HG03432 (cell line): Measurements from ENCODE around the gene CHRM1.
"Not testable (repeated sequence)": the region's sequence is repeated elsewhere in the genome, so short reads cannot be mapped to it uniquely, and the experiment has no call there.

Experiments
- ATAC-seq: cut with Tn5 transposase; IDR thresholded peaks from one replicate; pipeline ENCODE4 v1.9.1; 2021; ENCODE audit warnings: mild to moderate bottlenecking, moderate library complexity; ENCODE audit not compliant: unreplicated experiment

The CHRM1 gene

DNA sequence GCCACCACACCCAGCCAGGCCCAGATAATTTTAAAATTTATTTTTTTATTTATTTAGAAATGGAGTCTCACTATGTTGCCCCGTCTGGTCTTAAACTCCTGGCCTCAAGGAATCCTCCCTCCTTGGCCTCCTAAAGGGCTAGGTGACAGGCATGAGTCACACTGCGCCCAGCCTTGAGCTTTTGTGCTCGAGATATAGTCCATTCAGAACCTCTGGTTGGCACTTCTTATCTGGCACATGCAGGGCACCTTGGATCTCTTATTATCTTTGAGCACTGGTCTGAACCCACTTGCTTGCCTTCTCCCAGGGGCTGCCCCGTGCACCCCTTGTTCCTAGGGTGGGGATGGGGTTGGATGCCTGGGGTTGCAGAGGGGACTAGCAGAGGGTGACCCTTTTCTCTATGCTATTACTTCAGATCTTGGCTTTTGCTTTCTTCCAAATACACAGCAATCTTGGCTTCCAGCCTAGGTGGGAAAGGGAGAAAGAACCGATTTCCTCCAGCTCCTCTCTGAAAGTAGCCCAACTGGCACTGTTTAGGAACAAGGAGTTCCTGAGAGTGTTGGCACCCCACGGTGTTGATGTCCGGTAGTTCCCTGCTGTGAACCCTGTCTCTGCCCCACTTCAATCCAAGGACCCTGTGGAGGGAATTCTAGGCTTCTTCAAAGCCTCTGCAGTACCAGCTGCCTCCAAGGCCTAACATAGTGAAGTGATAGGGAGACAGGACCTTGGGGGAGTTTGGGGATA, 41.8 kb downstream of the CHRM1 start:
- no peak for ATAC-seq

DNA sequence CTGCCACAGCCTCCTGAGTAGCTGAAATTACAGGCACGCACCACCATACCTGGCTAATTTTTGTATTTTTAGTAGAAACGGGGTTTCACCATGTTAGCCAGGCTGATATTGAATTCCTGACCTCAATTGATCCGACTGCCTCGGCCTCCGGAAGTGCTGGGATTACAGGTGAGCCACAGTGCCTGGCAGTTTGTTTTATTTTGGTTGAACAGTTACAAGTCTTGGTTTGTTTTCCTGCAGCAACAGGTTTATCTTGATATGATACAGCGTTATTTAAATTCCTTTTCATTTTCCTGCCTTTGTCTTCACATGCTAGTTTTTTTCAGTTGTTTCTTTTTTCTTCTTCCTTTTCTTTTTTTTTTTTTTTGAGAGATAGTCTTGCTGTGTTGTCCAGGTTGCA, 44.5 kb downstream of the CHRM1 start:
- no peak for ATAC-seq

DNA sequence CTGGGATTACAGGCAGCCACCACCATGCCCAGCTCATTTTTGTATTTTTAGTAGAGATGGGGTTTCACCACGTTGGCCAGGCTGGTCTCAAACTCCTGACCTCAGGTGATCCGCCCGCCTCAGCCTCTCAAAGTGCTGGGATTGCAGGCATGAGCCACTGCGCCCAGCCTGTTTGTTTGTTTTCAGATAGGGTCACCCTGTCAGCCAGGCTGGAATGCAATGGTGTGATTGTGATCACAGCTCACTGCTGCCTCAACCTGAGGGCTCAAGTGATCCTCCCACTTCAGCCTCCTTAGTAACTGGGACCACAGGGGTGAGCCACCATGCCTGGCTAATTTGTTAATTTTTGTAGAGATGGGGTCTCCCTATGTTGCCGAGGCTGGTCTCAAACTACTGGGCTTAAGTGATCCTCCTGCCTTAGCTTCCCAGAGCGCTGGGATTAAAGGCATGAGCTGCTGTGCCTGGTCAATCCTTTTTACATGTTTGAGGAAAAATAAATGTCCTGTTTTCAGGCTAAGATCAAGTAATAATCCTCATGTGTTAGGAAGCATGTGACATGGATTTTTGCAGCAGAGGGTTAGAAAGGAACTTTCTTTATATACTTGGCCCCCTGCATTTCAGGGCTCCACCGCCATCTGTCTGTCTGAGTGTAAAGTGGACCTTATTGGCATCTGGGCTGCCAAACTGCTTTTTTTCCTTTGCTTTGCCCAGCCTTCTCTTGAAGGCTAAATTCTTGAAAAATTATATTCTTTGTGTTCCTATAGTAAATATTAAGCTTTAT, 45.3 kb downstream of the CHRM1 start:
- no peak for ATAC-seq

DNA sequence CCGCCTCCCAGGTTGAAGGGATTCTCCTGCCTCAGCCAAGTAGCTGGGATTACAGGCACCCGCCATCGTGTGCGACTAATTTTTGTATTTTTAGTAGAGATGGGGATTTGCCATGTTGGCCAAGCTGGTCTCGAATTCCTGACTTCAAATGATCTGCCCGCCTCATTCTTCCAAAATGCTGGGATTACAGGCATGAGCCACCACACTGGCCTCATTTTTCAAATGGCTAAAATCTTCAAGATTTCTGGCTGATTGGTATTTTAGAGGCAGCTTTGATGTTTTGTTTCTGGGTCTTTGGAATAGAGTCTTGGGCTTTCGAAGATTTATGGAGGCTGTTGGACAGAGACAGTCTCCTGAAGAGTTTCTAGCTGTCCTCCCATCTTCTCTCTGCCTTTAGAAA, 46.3 kb downstream of the CHRM1 start:
- ATAC-seq, result no peak

DNA sequence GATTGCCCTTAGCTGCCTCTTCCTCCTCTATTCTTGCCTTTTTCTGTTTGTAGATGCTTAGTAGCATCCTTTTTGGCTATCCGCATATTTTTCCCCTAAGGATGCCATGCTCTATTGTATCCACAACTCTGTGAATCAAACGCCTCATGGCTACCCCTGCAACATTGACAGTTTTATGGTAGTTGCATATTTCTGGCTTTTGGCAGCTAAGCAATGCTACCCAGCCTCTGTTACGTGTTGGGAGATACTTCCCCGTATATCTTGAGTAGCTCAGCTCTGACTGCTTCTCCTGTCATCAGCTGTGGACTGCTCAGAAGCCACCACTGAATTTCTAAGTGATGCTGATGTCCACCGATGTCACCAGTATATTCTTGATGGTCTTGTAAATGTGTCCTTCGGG, 55.5 kb downstream of the CHRM1 start:
- ATAC-seq, result no peak

DNA sequence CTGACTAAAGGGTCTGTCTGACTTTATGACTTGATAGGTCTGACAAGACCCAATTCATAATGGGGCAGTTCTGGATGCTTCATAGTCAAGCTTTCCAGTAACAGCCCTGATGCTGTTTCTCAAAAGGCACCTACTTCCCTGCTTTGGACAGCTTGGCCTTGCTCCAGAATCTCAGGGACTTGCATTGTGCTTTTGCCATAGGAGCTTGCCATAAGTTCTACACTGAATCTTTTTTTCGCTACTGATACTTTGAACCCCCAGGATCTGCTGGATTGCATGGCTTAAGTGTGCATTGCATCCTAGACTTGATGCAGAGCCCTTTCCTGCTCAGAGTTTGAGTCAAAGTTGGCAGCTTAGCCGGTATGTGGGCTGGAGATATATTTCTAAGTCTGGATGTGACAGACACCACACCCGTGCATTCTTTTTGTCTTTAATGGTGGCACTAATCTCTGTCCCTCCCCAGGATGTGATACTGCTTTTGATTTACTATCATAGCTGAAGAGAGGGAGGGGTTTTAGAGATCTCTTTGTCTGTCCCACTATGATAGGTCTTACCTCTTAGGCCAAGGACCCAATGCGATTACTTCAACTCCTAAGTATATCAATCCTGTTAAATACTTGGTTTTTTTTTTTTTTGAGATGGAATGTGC, 57.4 kb downstream of the CHRM1 start:
- no peak for ATAC-seq

DNA sequence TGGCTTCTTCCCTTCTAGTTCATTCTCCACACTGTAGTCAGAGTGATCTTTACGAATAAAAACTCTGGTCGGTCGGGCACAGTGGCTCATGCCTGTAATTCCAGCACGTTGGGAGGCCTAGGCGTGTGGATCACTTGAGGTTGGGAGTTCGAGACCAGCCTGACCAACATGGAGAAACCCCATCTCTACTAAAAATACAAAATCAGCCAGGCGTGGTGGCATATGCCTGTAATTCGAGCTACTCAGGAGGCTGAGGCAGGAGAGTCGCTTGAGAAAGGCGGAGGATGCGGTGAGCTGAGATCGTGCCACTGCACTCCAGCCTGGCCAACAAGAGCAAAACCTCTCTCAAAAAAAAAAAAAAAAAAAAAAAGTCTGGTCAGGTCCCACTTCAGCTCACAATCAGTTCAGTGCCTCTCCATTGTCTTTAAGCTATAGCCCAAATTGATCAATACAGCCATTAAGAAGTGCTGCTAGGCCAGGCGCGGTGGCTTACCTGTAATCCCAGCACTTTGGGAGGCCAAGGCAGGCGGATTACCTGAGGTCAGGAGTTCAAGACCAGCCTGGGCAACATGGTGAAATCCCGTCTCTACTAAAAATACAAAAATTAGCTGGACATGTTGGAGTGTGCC, 59.5 kb downstream of the CHRM1 start:
- ATAC-seq, result not testable (repeated sequence)

DNA sequence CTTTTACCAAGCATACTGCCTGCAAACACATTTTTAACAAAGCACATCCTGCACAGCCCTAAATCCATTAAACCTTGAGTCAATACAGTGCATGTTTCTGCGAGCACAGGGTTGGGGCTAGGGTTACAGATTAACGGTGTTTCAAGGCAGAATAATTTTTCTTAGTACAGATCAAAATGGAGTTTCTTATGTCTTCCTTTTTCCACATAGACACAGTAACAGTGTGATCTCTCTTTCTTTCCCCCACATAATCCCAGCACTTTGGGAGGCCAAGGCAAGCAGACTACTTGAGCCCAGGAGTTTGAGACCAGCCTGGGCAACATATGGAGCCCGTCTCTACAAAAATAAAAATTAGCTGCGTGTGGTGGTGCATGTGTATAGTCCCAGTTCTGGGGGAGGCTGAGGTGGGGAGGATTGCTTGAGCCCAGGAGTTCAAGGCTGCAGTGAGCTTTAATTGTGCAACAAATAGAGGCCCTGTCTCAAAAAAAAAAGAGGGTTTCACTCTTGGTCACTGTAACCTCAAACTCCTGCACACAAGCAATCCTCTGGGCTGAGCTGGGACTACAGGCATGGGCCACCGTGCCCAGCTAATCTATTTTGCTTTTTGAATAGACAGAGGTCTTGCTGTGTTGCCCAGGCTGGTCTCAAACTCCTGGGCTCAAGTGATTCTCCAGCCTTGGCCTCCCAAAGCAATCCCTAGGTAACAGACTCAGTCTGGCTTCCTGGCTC, 60.2 kb downstream of the CHRM1 start:
- no peak for ATAC-seq

DNA sequence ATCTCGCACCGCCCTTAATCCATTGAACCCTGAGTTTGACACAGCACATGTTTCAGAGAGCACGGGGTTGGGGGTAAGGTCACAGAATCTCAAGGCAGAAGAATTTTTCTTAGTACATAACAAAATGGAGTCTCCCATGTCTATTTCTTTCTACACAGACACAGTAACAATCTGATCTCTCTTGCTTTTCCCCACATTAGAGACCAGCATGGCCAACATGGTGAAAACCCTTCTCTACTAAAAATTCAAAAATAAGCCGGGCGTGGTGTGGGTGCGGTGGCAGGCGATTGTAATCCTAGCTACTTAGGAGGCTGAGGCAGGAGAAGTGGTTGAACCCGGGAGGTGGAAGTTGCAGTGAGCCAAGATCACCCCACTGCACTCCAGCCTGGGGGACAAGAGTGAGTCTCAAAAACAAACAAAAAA, 61.9 kb downstream of the CHRM1 start:
- not testable (repeated sequence) for ATAC-seq
